Femur (tissue), 1 donor: ENCODE results near the gene FPR2.

ENCODE experiments used
- DNase-seq: peaks from one replicate; pipeline ENCODE4 v3.0.0-alpha.2; 2017

FPR2 gene

GRCh38 chr19:51807925-51808324 is 46.9 kb downstream of the FPR2 start:
- no peak for DNase-seq

- DNase-seq, result no peak
Measured at GRCh38 chr19:51808333-51808986, 47.5 kb downstream of the FPR2 start.

GRCh38 chr19:51809787-51810186 is 48.8 kb downstream of the FPR2 start:
- DNase-seq, result no peak

GRCh38 chr19:51810223-51810622 is 49.2 kb downstream of the FPR2 start:
- DNase-seq, result no peak

- DNase-seq, result no peak
Measured at GRCh38 chr19:51811344-51811743, 50.4 kb downstream of the FPR2 start.

GRCh38 chr19:51815043-51815442 is 54.1 kb downstream of the FPR2 start:
- no peak for DNase-seq

GRCh38 chr19:51816711-51817110 is 55.7 kb downstream of the FPR2 start:
- DNase-seq, result no peak

GRCh38 chr19:51820011-51820410 is 59.0 kb downstream of the FPR2 start:
- DNase-seq, result no peak
